GM19328 (cell line): ENCODE measurements around the gene NEO1.
"Not testable (repeated sequence)": the region's sequence is repeated elsewhere in the genome, so short reads cannot be mapped to it uniquely, and the experiment has no call there.

Experiments
- ATAC-seq: cut with Tn5 transposase; IDR thresholded peaks from one replicate; pipeline ENCODE4 v1.9.1; 2021; ENCODE audit warnings: mild to moderate bottlenecking, moderate library complexity; ENCODE audit not compliant: unreplicated experiment

NEO1 gene

GRCh38 chr15:73296609-73297353, 244.5 kb downstream of the NEO1 start:
- no peak for ATAC-seq

- no peak for ATAC-seq
These were observed 246.4 kb downstream of the NEO1 start for GRCh38 chr15:73298522-73299245.

- ATAC-seq = not testable (repeated sequence)
These were observed 248.0 kb downstream of the NEO1 start for GRCh38 chr15:73300286-73300685.

- ATAC-seq = no peak
These were observed 251.4 kb downstream of the NEO1 start for GRCh38 chr15:73303636-73304035.

- no peak for ATAC-seq
These were observed 253.3 kb downstream of the NEO1 start for GRCh38 chr15:73305331-73306211.

- ATAC-seq = no peak
These were observed 256.0 kb downstream of the NEO1 start for GRCh38 chr15:73308305-73308704.

GRCh38 chr15:73313861-73314260, 261.6 kb downstream of the NEO1 start:
- no peak for ATAC-seq

- no peak for ATAC-seq
These were observed 265.6 kb downstream of the NEO1 start for GRCh38 chr15:73317651-73318462.

GRCh38 chr15:73318463-73319351, 266.4 kb downstream of the NEO1 start:
- no peak for ATAC-seq

- ATAC-seq = no peak
These were observed 267.4 kb downstream of the NEO1 start for GRCh38 chr15:73319460-73320245.

- ATAC-seq = no peak
These were observed 268.4 kb downstream of the NEO1 start for GRCh38 chr15:73320619-73321180.

GRCh38 chr15:73321496-73322450, 269.5 kb downstream of the NEO1 start:
- no peak for ATAC-seq

GRCh38 chr15:73322665-73323373, 270.6 kb downstream of the NEO1 start:
- ATAC-seq = no peak

- ATAC-seq = no peak
These were observed 271.2 kb downstream of the NEO1 start for GRCh38 chr15:73323374-73323955.

GRCh38 chr15:73323956-73324355, 271.7 kb downstream of the NEO1 start:
- ATAC-seq = no peak

- ATAC-seq = no peak
These were observed 272.4 kb downstream of the NEO1 start for GRCh38 chr15:73324496-73325170.
